Measurements from ENCODE around the gene PHF2.

PHF2 gene

DNA sequence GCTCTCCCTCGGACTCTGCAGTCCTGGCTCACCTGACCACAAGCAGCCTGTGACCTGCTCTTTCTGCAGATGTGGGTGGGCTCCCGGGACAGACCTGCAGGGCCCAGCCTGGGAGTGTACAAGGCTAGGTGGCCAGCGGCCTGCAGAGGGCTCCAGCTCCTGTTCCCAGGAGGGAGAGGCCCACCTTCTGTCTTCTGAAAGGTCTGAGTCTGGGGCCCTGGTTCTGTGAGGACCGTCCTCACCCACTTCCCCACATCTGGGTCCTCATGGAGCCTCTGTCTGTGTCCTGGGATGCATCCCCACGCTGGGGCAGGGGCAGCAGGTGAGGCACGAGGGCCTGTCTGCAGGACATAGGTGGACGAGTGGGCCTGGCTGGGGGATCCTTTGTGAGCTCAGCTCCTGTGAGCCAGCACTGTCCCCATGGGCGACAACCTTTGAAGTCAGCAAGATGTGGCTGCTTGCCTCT, 43.7 kb downstream of the PHF2 start:
- Histone ChIP-seq H3K27me3 (ENCODE audit: control insufficient read depth, insufficient read depth, low read length) (no peaks in the 10 kb centered on the region), H3K36me3 (ENCODE audit: control insufficient read depth, insufficient read depth, low read length) (no peaks in the 10 kb centered on the region), H2AFZ (no peak overlapping the region), H3K9me3 (ENCODE audit: control insufficient read depth, low read length) (no peaks in the 10 kb centered on the region), H3K4me1 (no peaks in the 10 kb centered on the region), H3K4me3 (ENCODE audit: low read depth, low read length) (no peak overlapping the region), H3K79me2 (peaks cover 45% of the 10 kb centered on the region), H3K4me2 (ENCODE audit: low read length) (no peak overlapping the region), H3K9ac (no peak overlapping the region), H3K27ac (no peak overlapping the region)
- TF ChIP-seq, protein P1, sequence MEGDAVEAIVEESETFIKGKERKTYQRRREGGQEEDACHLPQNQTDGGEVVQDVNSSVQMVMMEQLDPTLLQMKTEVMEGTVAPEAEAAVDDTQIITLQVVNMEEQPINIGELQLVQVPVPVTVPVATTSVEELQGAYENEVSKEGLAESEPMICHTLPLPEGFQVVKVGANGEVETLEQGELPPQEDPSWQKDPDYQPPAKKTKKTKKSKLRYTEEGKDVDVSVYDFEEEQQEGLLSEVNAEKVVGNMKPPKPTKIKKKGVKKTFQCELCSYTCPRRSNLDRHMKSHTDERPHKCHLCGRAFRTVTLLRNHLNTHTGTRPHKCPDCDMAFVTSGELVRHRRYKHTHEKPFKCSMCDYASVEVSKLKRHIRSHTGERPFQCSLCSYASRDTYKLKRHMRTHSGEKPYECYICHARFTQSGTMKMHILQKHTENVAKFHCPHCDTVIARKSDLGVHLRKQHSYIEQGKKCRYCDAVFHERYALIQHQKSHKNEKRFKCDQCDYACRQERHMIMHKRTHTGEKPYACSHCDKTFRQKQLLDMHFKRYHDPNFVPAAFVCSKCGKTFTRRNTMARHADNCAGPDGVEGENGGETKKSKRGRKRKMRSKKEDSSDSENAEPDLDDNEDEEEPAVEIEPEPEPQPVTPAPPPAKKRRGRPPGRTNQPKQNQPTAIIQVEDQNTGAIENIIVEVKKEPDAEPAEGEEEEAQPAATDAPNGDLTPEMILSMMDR (IDR thresholded peaks at IDR 0.05), result no peak

DNA sequence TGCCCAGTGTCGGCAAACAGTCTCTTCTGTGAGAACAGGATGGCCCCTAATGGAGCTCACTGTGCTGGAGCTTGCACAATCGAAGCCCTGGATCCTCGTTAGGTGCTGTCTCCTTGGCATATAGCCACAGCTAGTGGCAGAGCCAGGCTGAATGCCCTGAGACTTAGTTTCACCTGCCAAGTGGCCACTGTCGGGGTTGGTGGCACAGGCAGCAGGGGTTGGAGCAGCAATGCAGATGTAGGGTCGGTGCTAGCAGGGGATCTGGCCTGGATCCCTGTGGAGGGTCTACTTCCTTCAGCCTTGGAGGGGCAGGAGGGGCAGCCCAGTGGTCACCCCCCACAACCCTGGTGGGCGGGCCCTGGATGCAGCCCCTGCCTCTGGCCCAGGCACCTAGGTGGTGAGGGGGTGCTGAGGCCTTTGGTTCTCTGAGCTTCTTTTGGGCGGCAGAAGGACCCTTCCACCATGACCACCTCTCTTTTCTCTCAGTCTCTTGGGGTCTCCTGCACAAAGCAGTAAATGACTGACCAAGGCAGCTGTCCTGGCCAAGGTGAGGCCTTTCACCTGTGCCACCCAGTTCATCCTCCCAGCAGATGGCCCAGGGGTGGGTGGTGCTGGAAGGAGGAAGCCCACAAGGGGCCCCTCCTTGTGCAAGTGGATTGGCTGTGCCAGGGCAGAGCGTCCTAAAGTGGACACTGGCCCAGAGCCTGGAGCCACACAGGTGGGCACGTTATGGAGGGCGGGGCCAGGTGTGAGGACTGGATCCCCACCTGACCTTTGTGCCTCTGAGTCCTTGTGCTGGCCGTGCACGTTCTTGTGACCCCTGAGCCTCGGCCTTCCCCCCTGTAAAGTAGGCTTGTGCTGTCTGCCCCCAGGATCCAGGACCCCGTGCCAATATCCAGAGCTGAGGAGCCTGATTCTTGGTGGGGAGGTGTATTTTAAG, 44.8 kb downstream of the PHF2 start:
- H3K27ac ChIP-seq, result no peak overlapping the region
- H3K9me3 ChIP-seq (ENCODE audit: control insufficient read depth, low read length), result no peaks in the 10 kb centered on the region
- H3K27me3 ChIP-seq (ENCODE audit: control insufficient read depth, insufficient read depth, low read length), result no peaks in the 10 kb centered on the region
- no peak overlapping the region for H2AFZ ChIP-seq
- TF ChIP-seq, protein P1 (IDR thresholded peaks at IDR 0.05), result no peak
- no peak overlapping the region for H3K9ac ChIP-seq
- no peaks in the 10 kb centered on the region for H3K36me3 ChIP-seq (ENCODE audit: control insufficient read depth, insufficient read depth, low read length)
- H3K79me2 ChIP-seq, result peaks cover 42% of the 10 kb centered on the region
- H3K4me3 ChIP-seq (ENCODE audit: low read depth, low read length), result no peak overlapping the region
- no peak overlapping the region for H3K4me2 ChIP-seq (ENCODE audit: low read length)
- no peaks in the 10 kb centered on the region for H3K4me1 ChIP-seq

DNA sequence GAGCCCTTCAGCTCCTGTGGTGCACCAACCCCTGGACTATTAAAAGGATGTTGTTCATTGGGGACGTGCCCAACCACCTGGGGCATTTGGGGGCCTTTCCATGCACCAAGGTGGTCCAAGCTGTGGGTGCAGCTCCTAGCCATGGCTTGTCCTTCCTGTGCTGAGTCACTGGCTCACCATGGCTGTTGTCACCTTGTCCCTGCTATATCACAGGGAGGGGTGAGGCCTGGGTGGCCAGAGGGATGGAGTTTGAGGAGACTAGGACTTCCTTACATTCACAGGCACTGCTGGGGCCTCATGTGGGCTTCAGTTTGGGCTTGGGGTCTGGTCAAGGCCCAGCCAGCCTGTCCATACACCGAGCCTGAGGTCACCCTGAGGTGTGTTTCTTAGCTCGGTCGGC, 45.5 kb downstream of the PHF2 start:
- TF ChIP-seq, protein P1 (IDR thresholded peaks at IDR 0.05), result no peak
- Histone ChIP-seq H3K4me1 (no peaks in the 10 kb centered on the region), H3K9ac (no peak overlapping the region)

DNA sequence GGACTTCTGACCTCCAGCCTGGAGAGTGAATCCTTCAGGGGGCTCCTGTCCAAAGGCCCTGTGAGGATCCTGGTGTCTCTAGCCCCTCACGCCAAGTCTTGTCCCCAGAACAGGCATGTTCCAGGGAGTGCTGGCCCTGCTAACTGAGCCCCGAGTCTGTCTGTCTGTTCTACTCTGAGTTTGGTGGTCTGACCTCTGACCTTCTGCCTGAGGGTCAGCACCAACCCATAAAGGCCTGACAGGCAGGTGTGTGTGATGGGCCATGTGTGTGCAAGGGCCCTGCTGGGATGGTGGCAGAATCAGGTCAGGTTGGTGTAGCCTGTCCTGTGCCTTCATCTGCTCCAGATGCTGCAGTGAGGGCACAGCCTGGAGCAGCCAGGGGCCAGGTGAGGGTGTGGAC, 46.3 kb downstream of the PHF2 start:
- H3K9ac ChIP-seq, result no peak overlapping the region
- no peak overlapping the region for H3K4me3 ChIP-seq (ENCODE audit: low read depth, low read length)
- H3K36me3 ChIP-seq (ENCODE audit: control insufficient read depth, insufficient read depth, low read length), result no peaks in the 10 kb centered on the region
- H3K9me3 ChIP-seq (ENCODE audit: control insufficient read depth, low read length), result no peaks in the 10 kb centered on the region
- TF ChIP-seq, protein P1 (IDR thresholded peaks at IDR 0.05), result no peak
- H3K4me2 ChIP-seq (ENCODE audit: low read length), result no peak overlapping the region
- no peak overlapping the region for H3K27ac ChIP-seq
- no peak overlapping the region for H2AFZ ChIP-seq
- no peaks in the 10 kb centered on the region for H3K4me1 ChIP-seq
- H3K79me2 ChIP-seq, result peaks cover 40% of the 10 kb centered on the region
- H3K27me3 ChIP-seq (ENCODE audit: control insufficient read depth, insufficient read depth, low read length), result no peaks in the 10 kb centered on the region

More for the DNA sequence above, 45.5 kb downstream of the PHF2 start:
- no peak overlapping the region for H2AFZ ChIP-seq
- no peaks in the 10 kb centered on the region for H3K36me3 ChIP-seq (ENCODE audit: control insufficient read depth, insufficient read depth, low read length)
- H3K27ac ChIP-seq, result no peak overlapping the region
- no peaks in the 10 kb centered on the region for H3K9me3 ChIP-seq (ENCODE audit: control insufficient read depth, low read length)
- H3K4me2 ChIP-seq (ENCODE audit: low read length), result no peak overlapping the region
- no peaks in the 10 kb centered on the region for H3K27me3 ChIP-seq (ENCODE audit: control insufficient read depth, insufficient read depth, low read length)
- no peak overlapping the region for H3K4me3 ChIP-seq (ENCODE audit: low read depth, low read length)
- peaks cover 45% of the 10 kb centered on the region for H3K79me2 ChIP-seq
